Embryonic facial prominence (tissue), 1 donor: ENCODE results near the gene NPC1.

Source experiments
- DNase-seq: peaks from one replicate; pipeline ENCODE4 v3.0.0-alpha.2; 2016; ENCODE audit errors: extremely low spot score

Gene NPC1

DNA sequence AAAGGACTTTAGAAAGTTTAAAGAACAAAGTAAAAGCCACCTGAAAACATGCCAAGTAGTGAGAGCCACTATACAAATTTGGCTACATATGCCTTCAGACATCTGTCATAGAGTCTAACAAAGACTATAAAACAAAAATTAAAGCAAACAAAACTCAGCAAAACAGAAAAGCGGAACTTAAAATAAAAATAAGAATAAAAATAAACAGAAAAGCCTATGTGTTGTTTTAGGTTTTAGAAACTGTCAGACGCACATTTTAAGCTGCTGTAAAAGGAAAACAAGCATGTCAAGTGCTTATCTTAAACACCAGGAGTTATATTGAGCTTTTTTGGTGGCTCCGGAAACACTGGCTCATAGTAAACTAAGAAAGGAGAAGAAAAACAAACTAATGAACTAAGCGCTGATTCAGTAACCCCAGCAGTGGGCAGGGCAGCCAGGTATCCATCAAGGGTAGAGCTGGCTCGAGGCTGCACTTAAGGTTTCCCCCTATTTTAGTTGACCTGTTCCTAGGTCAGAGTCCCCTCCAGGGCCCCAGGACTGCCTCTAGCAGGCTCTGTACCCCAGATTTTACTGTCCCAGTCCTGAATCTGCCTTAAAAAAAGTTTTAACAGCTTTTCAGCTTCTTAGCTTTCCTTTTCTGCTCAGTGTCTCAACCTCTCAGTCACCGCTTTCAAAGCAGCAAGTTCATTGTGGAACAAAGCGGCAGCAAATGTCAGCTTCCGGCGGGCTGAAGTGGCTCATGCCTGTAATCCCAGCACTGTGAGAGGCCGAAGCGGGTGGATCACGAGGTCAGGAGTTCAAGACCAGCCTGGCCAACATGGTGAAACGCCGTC lies 98.4 kb downstream of the NPC1 start:
- DNase-seq: no peak

DNA sequence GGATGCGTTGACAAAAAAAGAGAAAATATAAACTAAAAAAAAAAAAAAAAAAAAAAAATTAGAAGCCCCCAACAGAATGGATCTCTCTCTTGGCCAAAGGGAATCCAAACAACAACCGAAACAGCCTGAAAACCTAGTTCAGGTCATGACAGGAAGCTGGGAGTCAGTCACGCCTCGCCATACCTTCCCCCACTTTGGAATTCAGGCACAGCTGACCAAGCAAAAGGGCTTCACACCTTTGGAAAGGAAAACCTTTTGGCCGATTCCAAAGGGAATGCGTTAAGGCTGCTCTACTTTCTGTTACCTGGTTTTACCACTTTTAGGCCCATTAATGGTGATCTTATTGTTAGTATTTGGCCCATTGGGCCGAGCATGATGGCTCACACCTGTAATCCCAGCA lies 100.9 kb downstream of the NPC1 start:
- DNase-seq: no peak

DNA sequence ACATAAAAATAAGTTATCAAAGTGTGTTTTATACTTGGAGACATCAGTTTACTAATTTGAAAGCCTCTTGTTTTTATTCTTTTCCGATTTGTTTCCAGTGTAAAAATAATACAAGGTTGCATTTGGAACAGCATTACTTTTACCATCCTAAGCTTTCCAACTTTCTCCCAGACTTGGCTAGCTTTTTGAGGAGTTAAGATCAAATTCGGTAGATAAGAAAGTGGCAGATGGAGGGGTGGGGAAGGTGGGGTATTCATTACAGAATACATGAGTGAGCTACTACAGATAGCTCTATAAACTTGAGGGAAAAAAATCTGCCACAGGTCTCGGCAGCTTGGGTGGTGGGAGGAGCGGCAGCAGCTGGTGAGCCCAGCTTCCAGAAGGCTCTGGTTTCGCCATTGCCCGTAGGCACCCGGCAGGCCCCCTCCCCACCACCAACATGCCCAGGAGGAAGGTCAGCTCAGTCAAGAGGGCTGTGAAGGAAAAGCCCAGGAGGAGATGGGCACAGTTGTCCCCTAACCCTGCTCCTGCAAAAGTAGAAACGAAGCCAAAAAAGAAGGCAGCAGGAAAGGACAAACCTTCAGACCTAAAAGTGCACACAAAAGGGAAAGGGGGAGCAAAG lies 101.6 kb downstream of the NPC1 start:
- DNase-seq: no peak
